Activated B cell treated with CpG ODN at 0.5 μM for 24 hours (primary cell): ENCODE results near the gene CNR1. TPM values are rescaled to one million over a fixed set of nuclear protein-coding genes. Genes with fewer than 3 reads are reported as not detected.

Source experiments
- ATAC-seq: fragments of 200-7000 bp; cut with Tn5 transposase; one replicate; pipeline ENCODE4 v1.10.0; 2021; ENCODE audit warnings: low read depth, mild to moderate bottlenecking, moderate library complexity
- CTCF ChIA-PET: fragments of 350-600 bp; sonication (Branson Sonifier 250); formaldehyde crosslinking; loops from one replicate; lab custom pipeline; 2021; ENCODE audit warnings: antibody characterized with exemption; lab: Charles Lee
- POLR2A ChIA-PET: fragments of 350-600 bp; sonication (Branson Sonifier 250); formaldehyde crosslinking; loops from one replicate; lab custom pipeline; 2021; ENCODE audit warnings: antibody characterized with exemption; lab: Charles Lee
- DNase-seq: peaks from one replicate; pipeline ENCODE4 v3.0.0; 2022
- H3K27ac Mint-ChIP-seq: one replicate; pipeline ENCODE4 v1.8.0; 2020; ENCODE audit warnings: mixed read lengths
- H3K27me3 Mint-ChIP-seq: one replicate; pipeline ENCODE4 v1.8.0; 2021; ENCODE audit warnings: mixed read lengths
- H3K36me3 Mint-ChIP-seq: one replicate; pipeline ENCODE4 v1.8.0; 2021; ENCODE audit warnings: low read depth, mixed read lengths
- H3K4me1 Mint-ChIP-seq: one replicate; pipeline ENCODE4 v1.8.0; 2021; ENCODE audit warnings: mixed read lengths
- H3K4me3 Mint-ChIP-seq: one replicate; pipeline ENCODE4 v1.8.0; 2020; ENCODE audit warnings: mild to moderate bottlenecking, mixed read lengths
- H3K9me3 Mint-ChIP-seq: one replicate; pipeline ENCODE4 v1.8.0; 2020; ENCODE audit warnings: mixed read lengths
- CTCF ChIP-seq: fragments of 200-600 bp; IDR thresholded peaks from one replicate; pipeline ENCODE4 v1.8.0; 2022; ENCODE audit warnings: antibody characterized with exemption, mild to moderate bottlenecking
- intact Hi-C: fragments of 100-400 bp; cut with micrococcal nuclease; formaldehyde crosslinking; loops from one replicate; pipeline ENCODE4 v1.15.1; 2024
- total RNA-seq: library from RNA; stranded (reverse); gene quantifications from 2 replicates; pipeline ENCODE4 v1.2.3, GENCODE V29; 2022

The CNR1 gene
- total RNA-seq, 1 donor from 2014 or later = 4.4 TPM

DNA sequence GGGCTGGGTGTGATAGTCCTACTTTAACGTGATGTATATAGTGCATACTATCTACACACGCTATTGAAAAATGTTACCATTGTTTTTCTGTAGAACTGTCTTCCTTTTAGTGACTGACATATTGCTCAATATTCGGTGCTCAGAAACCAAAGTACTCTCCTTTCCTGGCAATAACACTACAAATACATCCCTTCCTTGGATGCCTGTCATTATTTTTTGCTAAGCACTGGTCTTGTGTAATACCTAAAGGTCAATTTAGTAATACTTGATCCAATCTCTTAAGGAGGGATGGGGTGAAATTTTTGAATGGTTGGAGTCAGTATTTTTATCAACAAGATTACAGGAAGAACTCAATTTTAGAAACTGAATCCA is 23.9 kb downstream of the CNR1 start:
- intact Hi-C loops = loop anchor here (1.0 to 10.0 kb wide), 4 partner anchors 95 to 987 kb away; partner anchors contain the start of genes RNGTT and ZNF292
- CTCF ChIA-PET = interaction anchor here (0.7 to 1.7 kb wide), 7 partner anchors 24 to 445 kb away, joined by 3 to 13 read pairs (median 4); partner anchors contain the start of gene CNR1
- no peak for DNase-seq
- ATAC-seq = no peak
- POLR2A ChIA-PET = interaction anchor here (0.7 to 1.7 kb wide), 12 partner anchors 9 to 990 kb away, joined by 3 to 28 read pairs (median 4); partner anchors contain the start of gene CNR1
- Mint-ChIP-seq H3K9me3 (no peaks in the 10 kb centered on the region), H3K4me3 (peak overlapping the region; percentile 73), H3K27ac (peak overlapping the region; percentile 96), H3K36me3 (no peaks in the 10 kb centered on the region), H3K4me1 (peaks cover 61% of the 10 kb centered on the region), H3K27me3 (no peaks in the 10 kb centered on the region)
- TF ChIP-seq CTCF = no peak

- ATAC-seq = peak; percentile 91
- peaks cover 65% of the 10 kb centered on the region for H3K4me1 Mint-ChIP-seq
- no peaks in the 10 kb centered on the region for H3K9me3 Mint-ChIP-seq
- peak overlapping the region; percentile 96 for H3K27ac Mint-ChIP-seq
- CTCF ChIA-PET = interaction anchor here (0.6 to 1.7 kb wide), 9 partner anchors 24 to 619 kb away, joined by 3 to 13 read pairs (median 4); partner anchors contain the start of gene CNR1
- peak overlapping the region; percentile 73 for H3K4me3 Mint-ChIP-seq
- no peaks in the 10 kb centered on the region for H3K36me3 Mint-ChIP-seq
- POLR2A ChIA-PET = interaction anchor here (0.6 to 1.7 kb wide), 14 partner anchors 9 to 989 kb away, joined by 3 to 28 read pairs (median 4); partner anchors contain the start of genes AKIRIN2 and CNR1
- peak; percentile 33 for DNase-seq
- intact Hi-C loops = loop anchor here (1.0 to 10.0 kb wide), 8 partner anchors 26 to 987 kb away; partner anchors contain the start of genes RNGTT and ZNF292
- no peak for TF ChIP-seq CTCF
- no peaks in the 10 kb centered on the region for H3K27me3 Mint-ChIP-seq
Measured at GRCh38 chr6:88141561-88142296, 24.4 kb downstream of the CNR1 start.

GRCh38 chr6:88137915-88138314 is 28.2 kb downstream of the CNR1 start:
- TF ChIP-seq CTCF = no peak
- Mint-ChIP-seq H3K4me1 (peaks cover 69% of the 10 kb centered on the region), H3K27ac (peak overlapping the region; percentile 24), H3K4me3 (no peak overlapping the region), H3K9me3 (no peaks in the 10 kb centered on the region), H3K27me3 (no peaks in the 10 kb centered on the region), H3K36me3 (no peaks in the 10 kb centered on the region)
- CTCF ChIA-PET = interaction anchor here (1.2 kb wide), 1 partner anchor 100 kb away, joined by 3 read pairs; no protein-coding TSS in a partner anchor
- POLR2A ChIA-PET = interaction anchor here (1.0 to 1.9 kb wide), 2 partner anchors 13 to 29 kb away, joined by 3 to 6 read pairs; no protein-coding TSS in a partner anchor
- intact Hi-C loops = no loop called here
- no peak for DNase-seq
- no peak for ATAC-seq

DNA sequence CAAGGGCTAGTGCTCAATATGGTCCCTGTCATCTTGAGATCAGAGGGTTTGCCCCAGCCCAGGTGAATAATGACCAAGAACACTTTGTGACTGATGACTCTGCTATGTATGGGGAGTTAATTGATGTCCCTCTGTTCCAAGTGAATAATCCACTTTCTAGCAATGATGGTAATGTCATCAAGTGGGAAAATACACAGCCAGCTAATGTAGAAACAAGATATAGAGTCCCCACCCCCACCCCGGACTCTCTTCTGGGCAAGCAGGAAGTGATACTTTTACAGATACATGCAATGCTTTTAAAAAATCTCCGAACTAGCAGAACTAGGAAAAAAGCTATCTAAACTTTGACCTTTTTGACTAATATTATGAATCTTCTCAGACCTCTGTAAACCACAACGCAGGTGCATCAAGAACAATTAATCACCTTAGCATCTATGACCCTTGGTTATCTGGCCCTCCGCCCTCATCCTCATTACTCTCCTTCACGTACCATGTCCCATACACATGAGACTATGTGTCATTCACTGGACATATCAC is 30.5 kb downstream of the CNR1 start:
- POLR2A ChIA-PET = interaction anchor here (1.0 to 1.5 kb wide), 3 partner anchors 30 to 213 kb away, joined by 3 to 7 read pairs (median 3); partner anchors contain the start of gene CNR1
- Mint-ChIP-seq H3K27ac (peak overlapping the region; percentile 62), H3K4me3 (peak overlapping the region; percentile 33), H3K36me3 (no peaks in the 10 kb centered on the region), H3K4me1 (peaks cover 47% of the 10 kb centered on the region), H3K27me3 (no peaks in the 10 kb centered on the region), H3K9me3 (no peaks in the 10 kb centered on the region)
- intact Hi-C loops = no loop called here
- CTCF ChIA-PET = no interaction called here
- TF ChIP-seq CTCF = no peak
- DNase-seq (no peak), ATAC-seq (peak; percentile 73)

- intact Hi-C loops = no loop called here
- H3K4me3 Mint-ChIP-seq = peak overlapping the region; percentile 24
- POLR2A ChIA-PET = interaction anchor here (1.2 kb wide), 1 partner anchor 32 kb away, joined by 3 read pairs; no protein-coding TSS in a partner anchor
- DNase-seq (no peak), ATAC-seq (peak; percentile 59)
- TF ChIP-seq CTCF = no peak
- H3K4me1 Mint-ChIP-seq = peaks cover 39% of the 10 kb centered on the region
- no peaks in the 10 kb centered on the region for H3K27me3 Mint-ChIP-seq
- H3K36me3 Mint-ChIP-seq = no peaks in the 10 kb centered on the region
- CTCF ChIA-PET = no interaction called here
- no peaks in the 10 kb centered on the region for H3K9me3 Mint-ChIP-seq
- H3K27ac Mint-ChIP-seq = peak overlapping the region; percentile 62
Measured at GRCh38 chr6:88134575-88134974, 31.6 kb downstream of the CNR1 start.
